ENCODE results near the gene UBE2D2.

UBE2D2 gene

GRCh38 chr5:139652788-139653241 lies 91.7 kb downstream of the UBE2D2 start:
- TF ChIP-seq CTCF (IDR thresholded peaks at IDR 0.05; ENCODE audit: borderline replicate concordance, control extremely low read depth, extremely low read depth, insufficient read depth, missing control alignments) = no peak
- in situ Hi-C loops (cut with MboI; ENCODE audit: low sequenced_read_pairs, unreplicated experiment) = no loop called here
- peak; percentile 73 for DNase-seq (ENCODE audit: low spot score)

GRCh38 chr5:139653616-139654015 lies 92.5 kb downstream of the UBE2D2 start:
- no peak for DNase-seq (ENCODE audit: low spot score)
- TF ChIP-seq CTCF (IDR thresholded peaks at IDR 0.05; ENCODE audit: borderline replicate concordance, control extremely low read depth, extremely low read depth, insufficient read depth, missing control alignments) = no peak
- in situ Hi-C loops (cut with MboI; ENCODE audit: low sequenced_read_pairs, unreplicated experiment) = no loop called here

- TF ChIP-seq CTCF (IDR thresholded peaks at IDR 0.05; ENCODE audit: borderline replicate concordance, control extremely low read depth, extremely low read depth, insufficient read depth, missing control alignments) = no peak
- no peak for DNase-seq (ENCODE audit: low spot score)
- in situ Hi-C loops (cut with MboI; ENCODE audit: low sequenced_read_pairs, unreplicated experiment) = no loop called here
Measured at GRCh38 chr5:139654464-139654863, 93.3 kb downstream of the UBE2D2 start.

GRCh38 chr5:139654871-139655491 lies 93.8 kb downstream of the UBE2D2 start:
- in situ Hi-C loops (cut with MboI; ENCODE audit: low sequenced_read_pairs, unreplicated experiment) = no loop called here
- DNase-seq (ENCODE audit: low spot score) = no peak
- TF ChIP-seq CTCF (IDR thresholded peaks at IDR 0.05; ENCODE audit: borderline replicate concordance, control extremely low read depth, extremely low read depth, insufficient read depth, missing control alignments) = no peak

GRCh38 chr5:139655727-139656271 lies 94.7 kb downstream of the UBE2D2 start:
- in situ Hi-C loops (cut with MboI; ENCODE audit: low sequenced_read_pairs, unreplicated experiment) = no loop called here
- no peak for TF ChIP-seq CTCF (IDR thresholded peaks at IDR 0.05; ENCODE audit: borderline replicate concordance, control extremely low read depth, extremely low read depth, insufficient read depth, missing control alignments)
- DNase-seq (ENCODE audit: low spot score) = no peak

- no peak for TF ChIP-seq CTCF (IDR thresholded peaks at IDR 0.05; ENCODE audit: borderline replicate concordance, control extremely low read depth, extremely low read depth, insufficient read depth, missing control alignments)
- no peak for DNase-seq (ENCODE audit: low spot score)
- in situ Hi-C loops (cut with MboI; ENCODE audit: low sequenced_read_pairs, unreplicated experiment) = no loop called here
Measured at GRCh38 chr5:139657363-139658321, 96.5 kb downstream of the UBE2D2 start.

Data from GM13976 (cell line).